ENCODE results near the gene RALGAPA2. TPM values are rescaled to one million over a fixed set of nuclear protein-coding genes. Genes with fewer than 3 reads are reported as not detected.

The RALGAPA2 gene
- polyA plus RNA-seq, 4 donors, result 7.6 to 34.3 (median 17.7) TPM

DNA sequence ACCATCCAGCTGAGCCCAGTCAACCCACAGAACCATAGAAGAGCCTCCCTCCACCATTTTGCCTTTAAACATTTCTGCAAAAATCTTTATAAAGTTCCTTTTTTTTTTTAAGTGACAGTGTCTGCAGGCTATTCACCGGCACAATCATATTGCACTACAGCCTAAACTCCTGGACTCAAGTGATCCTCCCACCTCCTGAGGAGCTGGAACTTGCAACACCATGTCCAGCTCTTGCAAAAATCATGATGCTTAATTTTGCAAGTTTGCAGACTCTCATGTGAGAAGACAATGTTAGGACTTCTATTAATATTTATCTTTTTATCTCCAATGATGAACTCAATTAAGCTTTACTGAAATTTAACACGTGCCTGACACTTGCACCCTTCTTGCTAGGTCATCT is 255.7 kb downstream of the RALGAPA2 start:
- WGBS, 3 donors, result 88 to 94% (median 92%) methylated on average over 2 of the region's 2 CpGs
- Histone ChIP-seq H3K4me1 (ENCODE audit: control insufficient read depth in 3 of 3, insufficient read depth in 2 of 3, low read depth in 1 of 3, low read length in 2 of 3) (no peaks in the 10 kb centered on the region), H3K4me3 (ENCODE audit: low read depth in 1 of 3, low read length in 3 of 3) (no peak overlapping the region), H3K27me3 (ENCODE audit: control insufficient read depth in 3 of 3, insufficient read depth in 3 of 3, low read length in 3 of 3) (no peaks in the 10 kb centered on the region), H3K36me3 (ENCODE audit: control insufficient read depth in 3 of 3, insufficient read depth in 2 of 3, low read depth in 1 of 3, low read length in 3 of 3) (peaks cover 0 to 37% (median 2%) of the 10 kb centered on the region in 3 donors), H3K27ac (ENCODE audit: low read depth in 1 of 3, low read length in 2 of 3) (no peak overlapping the region), H3K9me3 (ENCODE audit: control insufficient read depth in 2 of 2, insufficient read depth in 1 of 2, low read depth in 1 of 2, low read length in 1 of 2) (no peaks in the 10 kb centered on the region)
- FAIRE-seq (no peak), DNase-seq (no peak)

DNA sequence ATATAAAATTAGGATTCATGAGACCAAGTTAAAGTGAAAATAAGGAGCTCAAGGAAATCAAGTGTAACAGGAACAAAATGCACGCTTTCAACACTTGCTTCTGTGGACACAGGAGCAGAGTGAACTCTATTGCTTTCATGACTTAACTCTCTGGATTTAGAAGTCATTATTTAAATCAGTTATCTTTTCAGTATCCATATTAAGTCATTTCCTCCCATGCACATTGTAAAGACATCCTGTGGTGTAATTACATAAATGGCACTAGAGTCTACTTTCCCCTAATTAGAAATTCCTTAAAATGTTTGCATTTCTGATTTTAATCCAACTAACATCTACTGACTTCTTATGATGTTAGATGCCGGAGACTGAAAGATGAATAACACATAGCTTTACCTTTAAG is 256.5 kb downstream of the RALGAPA2 start:
- H3K27me3 ChIP-seq (ENCODE audit: control insufficient read depth in 3 of 3, insufficient read depth in 3 of 3, low read length in 3 of 3), result no peaks in the 10 kb centered on the region
- H3K4me1 ChIP-seq (ENCODE audit: control insufficient read depth in 3 of 3, insufficient read depth in 2 of 3, low read depth in 1 of 3, low read length in 2 of 3), result no peaks in the 10 kb centered on the region
- H3K27ac ChIP-seq (ENCODE audit: low read depth in 1 of 3, low read length in 2 of 3), result no peak overlapping the region
- DNase-seq (no peak), FAIRE-seq (no peak)
- H3K4me3 ChIP-seq (ENCODE audit: low read depth in 1 of 3, low read length in 3 of 3), result no peak overlapping the region
- WGBS, 3 donors, result 91 to 92% (median 91%) methylated on average over 2 of the region's 2 CpGs
- H3K9me3 ChIP-seq (ENCODE audit: control insufficient read depth in 2 of 2, insufficient read depth in 1 of 2, low read depth in 1 of 2, low read length in 1 of 2), result no peaks in the 10 kb centered on the region
- H3K36me3 ChIP-seq (ENCODE audit: control insufficient read depth in 3 of 3, insufficient read depth in 2 of 3, low read depth in 1 of 3, low read length in 3 of 3), result peaks cover 0 to 37% (median 2%) of the 10 kb centered on the region in 3 donors

DNA sequence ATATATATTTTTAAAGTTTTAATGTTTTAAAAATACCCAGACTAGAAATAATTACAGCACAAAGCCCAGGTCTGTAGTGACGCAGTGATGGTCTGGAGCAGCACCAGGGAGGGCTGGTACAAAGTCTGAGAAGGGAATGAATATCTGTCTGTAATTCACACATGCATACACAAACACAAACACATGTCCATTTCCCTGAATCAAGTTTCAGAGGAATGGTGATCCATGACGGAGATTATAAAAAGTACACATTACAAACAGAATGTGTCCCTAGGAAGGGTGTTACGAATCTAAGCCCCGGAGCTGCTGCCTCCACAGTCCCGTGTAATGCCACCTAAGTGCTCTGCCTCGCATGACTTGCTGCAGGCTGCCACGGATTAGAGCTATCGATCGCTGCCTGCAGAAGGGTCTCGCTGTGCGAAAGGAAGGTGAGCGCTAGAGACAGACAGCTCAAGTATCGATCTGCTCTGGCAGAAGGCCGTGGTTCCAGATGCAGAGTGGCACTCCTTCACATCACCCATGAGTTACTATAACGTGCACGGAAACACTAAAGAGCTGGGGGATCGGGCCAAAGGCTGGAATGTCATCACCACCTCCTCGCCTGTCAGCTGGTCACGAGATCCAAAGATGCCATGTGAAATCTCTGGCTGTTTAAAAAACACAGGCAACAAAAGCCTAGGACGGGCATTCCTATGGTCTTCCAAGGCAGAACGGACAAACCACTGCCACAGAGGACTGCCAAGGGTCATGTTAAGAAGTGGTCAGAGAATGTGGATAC is 257.4 kb downstream of the RALGAPA2 start:
- FAIRE-seq, result no peak
- H3K4me3 ChIP-seq (ENCODE audit: low read depth in 1 of 3, low read length in 3 of 3), result no peak overlapping the region
- H3K9me3 ChIP-seq (ENCODE audit: control insufficient read depth in 2 of 2, insufficient read depth in 1 of 2, low read depth in 1 of 2, low read length in 1 of 2), result no peaks in the 10 kb centered on the region
- H3K36me3 ChIP-seq (ENCODE audit: control insufficient read depth in 3 of 3, insufficient read depth in 2 of 3, low read depth in 1 of 3, low read length in 3 of 3), result peaks cover 0 to 38% (median 2%) of the 10 kb centered on the region in 3 donors
- H3K27ac ChIP-seq (ENCODE audit: low read depth in 1 of 3, low read length in 2 of 3), result no peak overlapping the region
- no peak for DNase-seq
- whole genome bisulfite sequencing, 3 donors, result 96 to 97% (median 96%) methylated on average over 21 of the region's 21 CpGs
- H3K27me3 ChIP-seq (ENCODE audit: control insufficient read depth in 3 of 3, insufficient read depth in 3 of 3, low read length in 3 of 3), result no peaks in the 10 kb centered on the region
- no peaks in the 10 kb centered on the region for H3K4me1 ChIP-seq (ENCODE audit: control insufficient read depth in 3 of 3, insufficient read depth in 2 of 3, low read depth in 1 of 3, low read length in 2 of 3)

DNA sequence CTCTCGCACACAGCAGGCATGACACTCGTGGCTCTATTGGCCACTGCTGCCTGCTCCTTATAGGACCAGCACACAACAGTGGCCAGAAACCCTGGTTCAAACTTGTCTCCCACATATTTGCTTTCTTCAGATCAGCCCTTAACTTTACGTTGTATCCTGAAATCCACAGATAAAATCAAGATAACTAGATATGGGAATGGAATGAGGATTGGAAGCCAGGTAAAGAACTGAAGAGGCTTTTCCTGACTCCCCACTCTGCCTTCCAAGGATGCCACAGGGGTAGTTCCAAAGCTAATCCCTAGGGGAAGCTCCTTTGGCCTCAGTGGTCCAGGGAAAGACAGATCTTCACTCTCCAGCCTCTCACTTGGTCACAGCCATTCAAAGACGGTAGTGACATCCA is 258.1 kb downstream of the RALGAPA2 start:
- DNase-seq (no peak), FAIRE-seq (no peak)
- Histone ChIP-seq H3K27ac (ENCODE audit: low read depth in 1 of 3, low read length in 2 of 3) (no peak overlapping the region), H3K36me3 (ENCODE audit: control insufficient read depth in 3 of 3, insufficient read depth in 2 of 3, low read depth in 1 of 3, low read length in 3 of 3) (peaks cover 0 to 34% (median 2%) of the 10 kb centered on the region in 3 donors), H3K4me1 (ENCODE audit: control insufficient read depth in 3 of 3, insufficient read depth in 2 of 3, low read depth in 1 of 3, low read length in 2 of 3) (no peaks in the 10 kb centered on the region), H3K9me3 (ENCODE audit: control insufficient read depth in 2 of 2, insufficient read depth in 1 of 2, low read depth in 1 of 2, low read length in 1 of 2) (no peaks in the 10 kb centered on the region), H3K4me3 (ENCODE audit: low read depth in 1 of 3, low read length in 3 of 3) (no peak overlapping the region), H3K27me3 (ENCODE audit: control insufficient read depth in 3 of 3, insufficient read depth in 3 of 3, low read length in 3 of 3) (no peaks in the 10 kb centered on the region)
- WGBS, 3 donors, result 93 to 97% (median 94%) methylated on average over 4 of the region's 4 CpGs

DNA sequence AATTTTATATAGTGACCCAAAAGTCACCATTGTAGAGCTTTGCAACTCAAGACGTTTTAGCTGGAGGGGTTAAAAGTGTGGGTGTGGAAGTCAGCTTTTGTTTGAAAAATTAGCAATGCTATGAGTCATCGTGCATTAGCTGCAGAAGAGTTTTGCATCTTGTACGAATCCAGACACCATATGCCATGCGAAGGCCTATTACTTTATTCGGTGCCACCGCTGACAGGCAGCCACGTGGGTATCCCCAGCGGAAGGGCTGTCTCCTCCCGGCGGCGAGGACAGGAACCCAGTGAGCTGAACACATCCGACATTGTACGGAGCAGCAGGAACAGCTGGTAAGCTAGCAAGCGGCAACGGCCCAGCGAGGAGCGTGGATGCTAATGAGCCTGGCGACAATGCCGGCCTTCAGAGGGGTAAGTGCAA is 260.2 kb downstream of the RALGAPA2 start:
- Histone ChIP-seq H3K4me1 (ENCODE audit: control insufficient read depth in 3 of 3, insufficient read depth in 2 of 3, low read depth in 1 of 3, low read length in 2 of 3) (no peaks in the 10 kb centered on the region), H3K36me3 (ENCODE audit: control insufficient read depth in 3 of 3, insufficient read depth in 2 of 3, low read depth in 1 of 3, low read length in 3 of 3) (peaks cover 0 to 27% (median 2%) of the 10 kb centered on the region in 3 donors), H3K9me3 (ENCODE audit: control insufficient read depth in 2 of 2, insufficient read depth in 1 of 2, low read depth in 1 of 2, low read length in 1 of 2) (no peaks in the 10 kb centered on the region), H3K27me3 (ENCODE audit: control insufficient read depth in 3 of 3, insufficient read depth in 3 of 3, low read length in 3 of 3) (no peaks in the 10 kb centered on the region), H3K4me3 (ENCODE audit: low read depth in 1 of 3, low read length in 3 of 3) (peak overlapping the region in 1 of 3 donors; percentile 22), H3K27ac (ENCODE audit: low read depth in 1 of 3, low read length in 2 of 3) (no peak overlapping the region)
- DNase-seq (peak in 1 of 2 donors; percentile 25), FAIRE-seq (no peak)
- WGBS, 3 donors, result 30 to 77% (median 56%) methylated on average over 19 of the region's 19 CpGs

DNA sequence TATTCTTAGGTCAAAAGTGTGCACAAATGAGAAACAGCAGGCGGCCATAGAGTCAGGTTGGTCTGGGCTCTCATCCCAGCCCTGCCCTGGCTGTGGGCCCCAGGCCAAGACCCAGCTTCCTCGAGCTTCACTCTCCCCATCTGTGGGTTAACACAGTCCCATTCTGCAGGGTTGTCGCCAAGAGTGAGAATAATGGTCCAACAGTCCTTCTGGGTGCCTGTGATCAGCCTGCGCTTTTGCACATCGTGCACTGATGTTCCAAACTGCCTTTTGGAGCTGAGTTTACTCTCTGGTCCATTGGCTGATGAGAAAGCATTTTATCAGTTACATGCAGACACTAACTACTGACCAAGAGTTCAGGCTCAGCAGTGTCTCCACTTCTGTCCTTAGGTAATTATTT is 261.9 kb downstream of the RALGAPA2 start:
- no peaks in the 10 kb centered on the region for H3K4me1 ChIP-seq (ENCODE audit: control insufficient read depth in 3 of 3, insufficient read depth in 2 of 3, low read depth in 1 of 3, low read length in 2 of 3)
- H3K27me3 ChIP-seq (ENCODE audit: control insufficient read depth in 3 of 3, insufficient read depth in 3 of 3, low read length in 3 of 3), result no peaks in the 10 kb centered on the region
- FAIRE-seq, result no peak
- H3K9me3 ChIP-seq (ENCODE audit: control insufficient read depth in 2 of 2, insufficient read depth in 1 of 2, low read depth in 1 of 2, low read length in 1 of 2), result no peaks in the 10 kb centered on the region
- peaks cover 0 to 22% (median 2%) of the 10 kb centered on the region in 3 donors for H3K36me3 ChIP-seq (ENCODE audit: control insufficient read depth in 3 of 3, insufficient read depth in 2 of 3, low read depth in 1 of 3, low read length in 3 of 3)
- no peak overlapping the region for H3K27ac ChIP-seq (ENCODE audit: low read depth in 1 of 3, low read length in 2 of 3)
- no peak overlapping the region for H3K4me3 ChIP-seq (ENCODE audit: low read depth in 1 of 3, low read length in 3 of 3)
- DNase-seq, result no peak
- WGBS, 3 donors, result 73 to 79% (median 76%) methylated on average over 5 of the region's 5 CpGs

DNA sequence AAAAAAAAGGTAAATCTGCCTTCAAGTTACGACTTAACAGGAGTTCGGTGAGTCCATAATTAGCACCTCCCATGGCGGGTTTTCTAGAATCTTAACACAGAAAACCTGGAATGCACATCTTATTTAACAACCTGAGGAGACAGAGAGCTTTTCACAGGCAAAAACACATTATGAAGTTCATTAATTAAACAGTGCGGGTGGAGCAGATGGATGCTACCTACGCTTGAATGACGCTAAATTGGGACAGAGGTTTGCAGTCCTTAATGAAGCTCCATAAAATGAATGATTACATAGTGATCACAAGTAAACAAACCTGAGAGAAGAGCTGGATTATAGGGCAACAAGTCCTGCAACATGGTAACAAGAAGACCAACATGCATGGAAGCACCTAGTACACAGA is 263.6 kb downstream of the RALGAPA2 start:
- no peaks in the 10 kb centered on the region for H3K27me3 ChIP-seq (ENCODE audit: control insufficient read depth in 3 of 3, insufficient read depth in 3 of 3, low read length in 3 of 3)
- FAIRE-seq, result no peak
- DNase-seq, result no peak
- no peak overlapping the region for H3K27ac ChIP-seq (ENCODE audit: low read depth in 1 of 3, low read length in 2 of 3)
- WGBS, 3 donors, result 94 to 96% (median 96%) methylated on average over 6 of the region's 6 CpGs
- no peaks in the 10 kb centered on the region for H3K9me3 ChIP-seq (ENCODE audit: control insufficient read depth in 2 of 2, insufficient read depth in 1 of 2, low read depth in 1 of 2, low read length in 1 of 2)
- peaks cover 0 to 18% (median 2%) of the 10 kb centered on the region in 3 donors for H3K36me3 ChIP-seq (ENCODE audit: control insufficient read depth in 3 of 3, insufficient read depth in 2 of 3, low read depth in 1 of 3, low read length in 3 of 3)
- H3K4me3 ChIP-seq (ENCODE audit: low read depth in 1 of 3, low read length in 3 of 3), result no peak overlapping the region
- H3K4me1 ChIP-seq (ENCODE audit: control insufficient read depth in 3 of 3, insufficient read depth in 2 of 3, low read depth in 1 of 3, low read length in 2 of 3), result no peaks in the 10 kb centered on the region

DNA sequence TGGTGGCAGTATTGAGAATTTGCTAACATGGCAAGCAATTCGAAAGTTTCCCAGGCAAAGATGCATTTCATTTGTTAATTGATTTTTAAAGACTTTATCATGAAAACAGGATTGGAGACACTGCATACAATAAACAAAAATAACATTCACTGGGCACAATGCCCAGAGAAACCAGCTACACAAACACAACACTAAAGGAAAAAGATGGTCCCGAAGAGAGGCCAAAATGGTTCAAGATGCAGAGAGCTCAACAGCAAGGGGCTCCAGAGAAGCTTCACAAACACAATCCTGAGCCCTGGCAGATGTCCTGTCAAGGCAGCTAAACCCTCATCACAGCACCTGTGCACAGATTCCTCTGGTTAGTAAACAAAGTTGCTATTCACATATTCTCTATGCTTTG is 265.2 kb downstream of the RALGAPA2 start:
- Histone ChIP-seq H3K27ac (ENCODE audit: low read depth in 1 of 3, low read length in 2 of 3) (no peak overlapping the region), H3K27me3 (ENCODE audit: control insufficient read depth in 3 of 3, insufficient read depth in 3 of 3, low read length in 3 of 3) (no peaks in the 10 kb centered on the region), H3K36me3 (ENCODE audit: control insufficient read depth in 3 of 3, insufficient read depth in 2 of 3, low read depth in 1 of 3, low read length in 3 of 3) (peaks cover 2 to 11% (median 3%) of the 10 kb centered on the region in 3 donors), H3K4me3 (ENCODE audit: low read depth in 1 of 3, low read length in 3 of 3) (no peak overlapping the region), H3K9me3 (ENCODE audit: control insufficient read depth in 2 of 2, insufficient read depth in 1 of 2, low read depth in 1 of 2, low read length in 1 of 2) (no peaks in the 10 kb centered on the region), H3K4me1 (ENCODE audit: control insufficient read depth in 3 of 3, insufficient read depth in 2 of 3, low read depth in 1 of 3, low read length in 2 of 3) (no peaks in the 10 kb centered on the region)
- no peak for FAIRE-seq
- no peak for DNase-seq
- WGBS, 3 donors, result 71 to 89% (median 78%) methylated on average over 2 of the region's 2 CpGs
